Measurements from ENCODE around the gene FARP1.

- TF ChIP-seq, protein P1, sequence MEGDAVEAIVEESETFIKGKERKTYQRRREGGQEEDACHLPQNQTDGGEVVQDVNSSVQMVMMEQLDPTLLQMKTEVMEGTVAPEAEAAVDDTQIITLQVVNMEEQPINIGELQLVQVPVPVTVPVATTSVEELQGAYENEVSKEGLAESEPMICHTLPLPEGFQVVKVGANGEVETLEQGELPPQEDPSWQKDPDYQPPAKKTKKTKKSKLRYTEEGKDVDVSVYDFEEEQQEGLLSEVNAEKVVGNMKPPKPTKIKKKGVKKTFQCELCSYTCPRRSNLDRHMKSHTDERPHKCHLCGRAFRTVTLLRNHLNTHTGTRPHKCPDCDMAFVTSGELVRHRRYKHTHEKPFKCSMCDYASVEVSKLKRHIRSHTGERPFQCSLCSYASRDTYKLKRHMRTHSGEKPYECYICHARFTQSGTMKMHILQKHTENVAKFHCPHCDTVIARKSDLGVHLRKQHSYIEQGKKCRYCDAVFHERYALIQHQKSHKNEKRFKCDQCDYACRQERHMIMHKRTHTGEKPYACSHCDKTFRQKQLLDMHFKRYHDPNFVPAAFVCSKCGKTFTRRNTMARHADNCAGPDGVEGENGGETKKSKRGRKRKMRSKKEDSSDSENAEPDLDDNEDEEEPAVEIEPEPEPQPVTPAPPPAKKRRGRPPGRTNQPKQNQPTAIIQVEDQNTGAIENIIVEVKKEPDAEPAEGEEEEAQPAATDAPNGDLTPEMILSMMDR (IDR thresholded peaks at IDR 0.05), result peak; percentile 15 to 49 (median 42)
- no peak for TF ChIP-seq POLR2A (IDR thresholded peaks at IDR 0.05)
- TF ChIP-seq POLR2AphosphoS5 (IDR thresholded peaks at IDR 0.05), result no peak
- no peak for TF ChIP-seq EP300 (IDR thresholded peaks at IDR 0.05)
Measured at GRCh38 chr13:98466634-98467236, 323.8 kb downstream of the FARP1 start.

All from sigmoid colon (tissue), 4 donors.